SK-N-SH (cell line): ENCODE measurements around the gene YDJC. TPM values are rescaled to one million over a fixed set of nuclear protein-coding genes. Genes with fewer than 3 reads are reported as not detected.

Experiments
- CTCF ChIA-PET: fragments of 300-600, 350-600 bp; formaldehyde crosslinking; extraction: SDS; loops from one replicate; lab custom pipeline; 2021; lab: Yijun Ruan, JAX
- POLR2A ChIA-PET: fragments of 350-600 bp; sonication (Branson Sonifier 250); formaldehyde crosslinking; extraction: SDS; loops from one replicate; lab custom pipeline; 2020; ENCODE audit warnings: antibody characterized with exemption, inconsistent platforms; lab: Yijun Ruan, JAX
- DNase-seq: peaks from one replicate; pipeline ENCODE4 v3.0.0; 2012
- H2AFZ ChIP-seq: fragments of 200-600 bp; sonication (generic); 2 replicates; pipeline ENCODE4 v1.8.1; 2016; ENCODE audit warnings: antibody characterized with exemption, mild to moderate bottlenecking, low read depth
- H3F3A ChIP-seq: fragments of 200-600 bp; sonication (generic); replicated peaks from 2 replicates; pipeline ENCODE3; 2016; ENCODE audit warnings: antibody characterized with exemption, mild to moderate bottlenecking; ENCODE audit not compliant: insufficient read depth
- H3K27ac ChIP-seq, 2 experiments: fragments of 200-500 bp in 1 of 2; fragments of 200-600 bp in 1 of 2; sonication (Bioruptor generic) in 1 of 2; sonication (generic), shearing (Covaris generic) in 1 of 2; 2 replicates each; pipeline versions ENCODE4 v1.5.1 to v1.6.1; 2014 to 2016; ENCODE audit warnings: low read depth in 2 of 2, inconsistent platforms in 1 of 2, low read length in 1 of 2, mild to moderate bottlenecking in 1 of 2, mixed read lengths in 1 of 2
- H3K27me3 ChIP-seq: fragments of 200-600 bp; sonication (generic), shearing (Covaris generic); 2 replicates; pipeline ENCODE4 v1.6.1; 2016; ENCODE audit warnings: mixed run types; ENCODE audit not compliant: insufficient read depth
- H3K36me3 ChIP-seq, 2 experiments: fragments of 200-500 bp in 1 of 2; fragments of 200-600 bp in 1 of 2; sonication (Bioruptor generic) in 1 of 2; sonication (generic) in 1 of 2; replicated peaks in 1 of 2; 2 replicates each; pipeline versions ENCODE3 to v1.5.1; 2014 to 2016; ENCODE audit warnings: low read length in 1 of 2, mild to moderate bottlenecking in 1 of 2; ENCODE audit not compliant: insufficient read depth in 2 of 2, control insufficient read depth in 1 of 2
- H3K4me1 ChIP-seq, 2 experiments: fragments of 200-500 bp in 1 of 2; fragments of 200-600 bp in 1 of 2; sonication (Bioruptor generic) in 1 of 2; sonication (generic), shearing (Covaris generic) in 1 of 2; 2 replicates each; pipeline versions ENCODE4 v1.5.1 to v1.6.1; 2014 to 2016; ENCODE audit warnings: low read depth in 1 of 2, low read length in 1 of 2, mixed run types in 1 of 2; ENCODE audit not compliant: insufficient read depth in 2 of 2, control insufficient read depth in 1 of 2
- H3K4me2 ChIP-seq: fragments of 200-600 bp; sonication (generic), shearing (Covaris generic); 2 replicates; pipeline ENCODE4 v1.6.1; 2017; ENCODE audit warnings: mixed run types
- H3K4me3 ChIP-seq, 2 experiments: fragments of 200-500 bp in 1 of 2; fragments of 200-600 bp in 1 of 2; sonication (Bioruptor generic) in 1 of 2; sonication (generic), shearing (Covaris generic) in 1 of 2; 2 replicates each; pipeline versions ENCODE4 v1.5.1 to v1.8.1; 2014 to 2016; ENCODE audit warnings: low read depth in 2 of 2, inconsistent platforms in 1 of 2, low read length in 1 of 2, mild to moderate bottlenecking in 1 of 2, mixed read lengths in 1 of 2, moderate library complexity in 1 of 2
- H3K79me2 ChIP-seq: fragments of 200-600 bp; sonication (generic); 2 replicates; pipeline ENCODE4 v1.8.1; 2017; ENCODE audit warnings: mild to moderate bottlenecking; ENCODE audit not compliant: insufficient read depth
- H3K9ac ChIP-seq: fragments of 200-600 bp; sonication (generic); 2 replicates; pipeline ENCODE4 v1.6.1; 2017; ENCODE audit warnings: mixed run types
- H3K9me2 ChIP-seq: fragments of 200-600 bp; sonication (generic); 2 replicates; pipeline ENCODE4 v1.6.1; 2017; ENCODE audit warnings: mixed run types
- H3K9me3 ChIP-seq: fragments of 200-600 bp; sonication (generic); 2 replicates; pipeline ENCODE4 v1.6.1; 2017; ENCODE audit warnings: mixed run types, mild to moderate bottlenecking, moderate library complexity
- H4K20me1 ChIP-seq: fragments of 200-600 bp; sonication (generic); 2 replicates; pipeline ENCODE4 v1.6.1; 2017; ENCODE audit warnings: mild to moderate bottlenecking, mixed run types; ENCODE audit not compliant: insufficient read depth
- ELF1 ChIP-seq: IDR thresholded peaks from 2 replicates; pipeline ENCODE4 v1.4.0; 2012
- EP300 ChIP-seq, 2 experiments: IDR thresholded peaks; 2 replicates each; pipeline versions ENCODE4 v1.4.0 to v1.6.1; 2012; ENCODE audit warnings: borderline replicate concordance in 1 of 2, low read depth in 1 of 2, low read length in 1 of 2
- EZH2phosphoT487 ChIP-seq: fragments of 200-600 bp; sonication (generic); IDR thresholded peaks from 2 replicates; pipeline ENCODE4 v1.6.1; 2017; ENCODE audit warnings: low read depth, mixed run types, mild to moderate bottlenecking, antibody characterized with exemption, moderate library complexity, borderline replicate concordance
- FOSL2 ChIP-seq: IDR thresholded peaks from 2 replicates; pipeline ENCODE4 v1.4.0; 2012; ENCODE audit warnings: low read depth, mild to moderate bottlenecking, moderate library complexity, borderline replicate concordance
- FOXJ3 ChIP-seq: sonication (generic); formaldehyde crosslinking; IDR thresholded peaks from 2 replicates; pipeline ENCODE4 v1.5.1; 2020; ENCODE audit warnings: mild to moderate bottlenecking, missing genetic modification reagents
- FOXM1 ChIP-seq: IDR thresholded peaks from 2 replicates; pipeline ENCODE4 v1.4.0; 2012; ENCODE audit warnings: low read depth, mild to moderate bottlenecking
- JUND ChIP-seq: IDR thresholded peaks from 2 replicates; pipeline ENCODE4 v1.4.0; 2012
- MXI1 ChIP-seq: IDR thresholded peaks from 2 replicates; pipeline ENCODE4 v1.6.1; 2012; ENCODE audit warnings: mild to moderate bottlenecking, low read depth, low read length, improper control_type of control experiment
- NRF1 ChIP-seq: IDR thresholded peaks from 2 replicates; pipeline ENCODE4 v1.6.1; 2012; ENCODE audit warnings: low read depth, mild to moderate bottlenecking, low read length
- PBX3 ChIP-seq: IDR thresholded peaks from 2 replicates; pipeline ENCODE4; 2012
- RAD21 ChIP-seq: IDR thresholded peaks from 2 replicates; pipeline ENCODE4 v1.6.1; 2012; ENCODE audit warnings: mild to moderate bottlenecking, low read length
- RCOR1 ChIP-seq: fragments of 150-350 bp; IDR thresholded peaks from 2 replicates; pipeline ENCODE4 v1.6.1; 2017; ENCODE audit warnings: antibody characterized with exemption, low read length
- SIN3A ChIP-seq: IDR thresholded peaks from 2 replicates; pipeline ENCODE4 v1.6.1; 2012; ENCODE audit warnings: low read depth, mild to moderate bottlenecking, low read length, moderate library complexity, borderline replicate concordance
- SMC3 ChIP-seq: IDR thresholded peaks from 2 replicates; pipeline ENCODE4 v1.6.1; 2012; ENCODE audit warnings: low read depth, low read length, improper control_type of control experiment
- TAF1 ChIP-seq: IDR thresholded peaks from 2 replicates; pipeline ENCODE4 v1.6.1; 2012; ENCODE audit warnings: low read depth, mild to moderate bottlenecking, low read length, moderate library complexity, borderline replicate concordance
- TEAD4 ChIP-seq: IDR thresholded peaks from 2 replicates; pipeline ENCODE4 v1.4.0; 2012; ENCODE audit warnings: mild to moderate bottlenecking, borderline replicate concordance; ENCODE audit not compliant: insufficient read depth
- WGBS: methylation state at CpG from one replicate; pipeline ENCODE4 v1.1.6; 2017; ENCODE audit warnings: low lambda C conversion rate; 5-methylcytosine and 5-hydroxymethylcytosine counted together
- polyA plus RNA-seq, 3 experiments: library from polyadenylated mRNA; depleted of rRNA; stranded (reverse); fragments of >200 nt; gene quantifications; 2 replicates each; pipeline ENCODE4 v1.2.3, GENCODE V29; 2012
- TF ChIP-seq, protein P1 (sequence below): IDR thresholded peaks from 2 replicates; pipeline ENCODE4 v1.4.0; 2012; ENCODE audit warnings: low read depth, borderline replicate concordance
- TF ChIP-seq, protein P2 (sequence below): fragments of 200-600 bp; sonication (generic); IDR thresholded peaks from 2 replicates; pipeline ENCODE4 v1.6.1; 2017; ENCODE audit warnings: antibody characterized with exemption, mild to moderate bottlenecking, moderate library complexity
- TF ChIP-seq, protein P3 (sequence below): IDR thresholded peaks from 2 replicates; pipeline ENCODE4 v1.4.0; 2012; ENCODE audit warnings: low read depth, borderline replicate concordance

YDJC gene
- polyA plus RNA-seq, 1 of the 3 experiments (the other 2 are of a cell fraction) = 37.4 TPM

GRCh38 chr22:21650823-21651520, 21.1 kb upstream of the YDJC start:
- POLR2A ChIA-PET = interaction anchor here (1.5 kb wide), 2 partner anchors 9 to 15 kb away, joined by 6 read pairs; partner anchors contain the start of genes PPIL2 and SDF2L1
- Histone ChIP-seq H3K4me3 (peak overlapping the region; percentile 71 to 95), H3K36me3 (peaks cover 0 to 8% of the 10 kb centered on the region in 2 experiments), H3K4me2 (peak overlapping the region; percentile 100), H3F3A (peaks cover 2% of the 10 kb centered on the region), H4K20me1 (no peaks in the 10 kb centered on the region), H3K9ac (peak overlapping the region; percentile 83), H2AFZ (peak overlapping the region; percentile 98), H3K9me3 (no peaks in the 10 kb centered on the region), H3K27me3 (no peaks in the 10 kb centered on the region), H3K79me2 (peaks cover 15% of the 10 kb centered on the region), H3K9me2 (no peaks in the 10 kb centered on the region), H3K4me1 (peaks cover 8 to 20% of the 10 kb centered on the region in 2 experiments; a peak in 2 of 4 replicates), H3K27ac (peak overlapping the region; percentile 63 to 67)
- CTCF ChIA-PET = interaction anchor here (0.9 to 3.8 kb wide), 2 partner anchors 8 to 22 kb away, joined by 4 to 23 read pairs; partner anchors contain the start of gene SDF2L1
- TF ChIP-seq FOSL2 (no peak), TAF1 (no peak), ELF1 (no peak), FOXJ3 (no peak), FOXM1 (no peak), JUND (no peak), EZH2phosphoT487 (no peak), SMC3 (no peak)
- TF ChIP-seq, protein P1, sequence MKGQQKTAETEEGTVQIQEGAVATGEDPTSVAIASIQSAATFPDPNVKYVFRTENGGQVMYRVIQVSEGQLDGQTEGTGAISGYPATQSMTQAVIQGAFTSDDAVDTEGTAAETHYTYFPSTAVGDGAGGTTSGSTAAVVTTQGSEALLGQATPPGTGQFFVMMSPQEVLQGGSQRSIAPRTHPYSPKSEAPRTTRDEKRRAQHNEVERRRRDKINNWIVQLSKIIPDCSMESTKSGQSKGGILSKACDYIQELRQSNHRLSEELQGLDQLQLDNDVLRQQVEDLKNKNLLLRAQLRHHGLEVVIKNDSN = no peak
- TF ChIP-seq, protein P2, sequence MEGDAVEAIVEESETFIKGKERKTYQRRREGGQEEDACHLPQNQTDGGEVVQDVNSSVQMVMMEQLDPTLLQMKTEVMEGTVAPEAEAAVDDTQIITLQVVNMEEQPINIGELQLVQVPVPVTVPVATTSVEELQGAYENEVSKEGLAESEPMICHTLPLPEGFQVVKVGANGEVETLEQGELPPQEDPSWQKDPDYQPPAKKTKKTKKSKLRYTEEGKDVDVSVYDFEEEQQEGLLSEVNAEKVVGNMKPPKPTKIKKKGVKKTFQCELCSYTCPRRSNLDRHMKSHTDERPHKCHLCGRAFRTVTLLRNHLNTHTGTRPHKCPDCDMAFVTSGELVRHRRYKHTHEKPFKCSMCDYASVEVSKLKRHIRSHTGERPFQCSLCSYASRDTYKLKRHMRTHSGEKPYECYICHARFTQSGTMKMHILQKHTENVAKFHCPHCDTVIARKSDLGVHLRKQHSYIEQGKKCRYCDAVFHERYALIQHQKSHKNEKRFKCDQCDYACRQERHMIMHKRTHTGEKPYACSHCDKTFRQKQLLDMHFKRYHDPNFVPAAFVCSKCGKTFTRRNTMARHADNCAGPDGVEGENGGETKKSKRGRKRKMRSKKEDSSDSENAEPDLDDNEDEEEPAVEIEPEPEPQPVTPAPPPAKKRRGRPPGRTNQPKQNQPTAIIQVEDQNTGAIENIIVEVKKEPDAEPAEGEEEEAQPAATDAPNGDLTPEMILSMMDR = no peak
- no peak for DNase-seq
- WGBS = 35% methylated on average over 6 of the region's 6 CpGs

DNA sequence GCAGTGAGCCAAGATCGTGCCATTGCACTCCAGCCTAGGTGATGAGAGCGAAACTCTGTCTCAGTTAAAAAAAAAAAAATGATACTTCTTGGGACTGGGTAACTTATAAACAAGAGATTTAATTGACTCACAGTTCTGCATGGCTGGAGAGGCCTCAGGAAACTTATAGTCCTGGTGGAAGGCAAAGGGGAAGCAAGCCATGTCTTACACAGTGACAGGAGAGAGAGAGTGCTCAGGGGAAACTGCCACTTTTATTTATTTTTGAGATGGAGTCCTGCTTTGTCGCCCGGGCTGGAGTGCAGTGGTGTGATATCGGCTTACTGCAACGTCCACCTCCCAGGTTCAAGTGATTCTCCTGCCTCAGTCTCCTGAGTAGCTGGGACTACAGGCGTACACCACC, 20.5 kb upstream of the YDJC start:
- H3K4me1 ChIP-seq = peaks cover 8 to 20% of the 10 kb centered on the region in 2 experiments; a peak in 2 of 4 replicates
- H3K9ac ChIP-seq = no peak overlapping the region
- H3K4me3 ChIP-seq = no peak overlapping the region
- H3K4me2 ChIP-seq = peak overlapping the region; percentile 100; the same call in 1 of the 2 replicates
- no peak overlapping the region for H3K27ac ChIP-seq
- TF ChIP-seq FOXM1 = no peak
- no peak for TF ChIP-seq TEAD4
- TF ChIP-seq RAD21 = no peak
- no peak for TF ChIP-seq EZH2phosphoT487
- TF ChIP-seq PBX3 = no peak
- TF ChIP-seq EP300 (IDR thresholded peaks at IDR 0.05; ENCODE audit: borderline replicate concordance in 1 of 2, low read depth in 1 of 2, low read length in 1 of 2) = no peak
- TF ChIP-seq, protein P3, sequence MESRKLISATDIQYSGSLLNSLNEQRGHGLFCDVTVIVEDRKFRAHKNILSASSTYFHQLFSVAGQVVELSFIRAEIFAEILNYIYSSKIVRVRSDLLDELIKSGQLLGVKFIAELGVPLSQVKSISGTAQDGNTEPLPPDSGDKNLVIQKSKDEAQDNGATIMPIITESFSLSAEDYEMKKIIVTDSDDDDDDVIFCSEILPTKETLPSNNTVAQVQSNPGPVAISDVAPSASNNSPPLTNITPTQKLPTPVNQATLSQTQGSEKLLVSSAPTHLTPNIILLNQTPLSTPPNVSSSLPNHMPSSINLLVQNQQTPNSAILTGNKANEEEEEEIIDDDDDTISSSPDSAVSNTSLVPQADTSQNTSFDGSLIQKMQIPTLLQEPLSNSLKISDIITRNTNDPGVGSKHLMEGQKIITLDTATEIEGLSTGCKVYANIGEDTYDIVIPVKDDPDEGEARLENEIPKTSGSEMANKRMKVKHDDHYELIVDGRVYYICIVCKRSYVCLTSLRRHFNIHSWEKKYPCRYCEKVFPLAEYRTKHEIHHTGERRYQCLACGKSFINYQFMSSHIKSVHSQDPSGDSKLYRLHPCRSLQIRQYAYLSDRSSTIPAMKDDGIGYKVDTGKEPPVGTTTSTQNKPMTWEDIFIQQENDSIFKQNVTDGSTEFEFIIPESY = no peak
- TF ChIP-seq SIN3A = no peak
- no peak for TF ChIP-seq NRF1
- no peak for TF ChIP-seq RCOR1
- no peak for TF ChIP-seq MXI1
- peaks cover 0 to 8% of the 10 kb centered on the region in 2 experiments for H3K36me3 ChIP-seq
- H3F3A ChIP-seq = no peaks in the 10 kb centered on the region
- ChIA-PET POLR2A (interaction anchor here (1.5 kb wide), 1 partner anchor 8 kb away, joined by 6 read pairs; the partner anchor contains the start of gene SDF2L1), CTCF (no interaction called here)
- no peaks in the 10 kb centered on the region for H3K9me2 ChIP-seq
- no peak for DNase-seq
- no peaks in the 10 kb centered on the region for H3K27me3 ChIP-seq
- no peak overlapping the region for H2AFZ ChIP-seq
- no peaks in the 10 kb centered on the region for H3K9me3 ChIP-seq
- no peaks in the 10 kb centered on the region for H4K20me1 ChIP-seq
- WGBS = 95% methylated on average over 6 of the region's 7 CpGs
- peaks cover 15% of the 10 kb centered on the region for H3K79me2 ChIP-seq
